HepG2 (cell line): Measurements from ENCODE around the gene SEMA3G. TPM values are rescaled to one million over a fixed set of nuclear protein-coding genes. Genes with fewer than 3 reads are reported as not detected.

Source experiments
- ATAC-seq: fragments of 200-7000 bp; cut with Tn5 transposase; 3 replicates; pipeline ENCODE4 v1.9.1; 2020; ENCODE audit warnings: mild to moderate bottlenecking, moderate library complexity
- BruUV-seq: library from RNA; stranded (reverse); fragments of 400-500 nt; replicated peaks from 2 replicates; lab custom pipeline; 2021; lab: Mats Ljungman, UMichigan
- CTCF ChIA-PET: fragments of 300-600 bp; formaldehyde crosslinking; extraction: SDS; loops from one replicate; lab custom pipeline; 2021; ENCODE audit warnings: low total read pairs, inconsistent platforms, low intra/inter-chr PET ratio; lab: Yijun Ruan, JAX
- POLR2A ChIA-PET: fragments of 350-600 bp; sonication (Branson Sonifier 250); formaldehyde crosslinking; loops from one replicate; lab custom pipeline; 2020; ENCODE audit warnings: antibody characterized with exemption, inconsistent platforms; lab: Yijun Ruan, JAX
- DNase-seq: peaks from one replicate; pipeline ENCODE4 v3.0.0-alpha.2; 2015; ENCODE audit warnings: low spot score
- FAIRE-seq: peaks from 3 replicates; lab custom pipeline; 2011; peaks lifted over from hg19 to GRCh38; lab: Jason Lieb, UNC
- H2AFZ ChIP-seq: one replicate; pipeline ENCODE4 v1.6.1; 2011; ENCODE audit warnings: low read length, inconsistent platforms
- H3K27ac ChIP-seq: fragments of 300-600 bp; 3 replicates; pipeline ENCODE4 v1.8.0; 2011; ENCODE audit warnings: mixed run types, mild to moderate bottlenecking, mixed read lengths, low read length, inconsistent platforms; ENCODE audit not compliant: insufficient read depth; ENCODE audit errors: extremely low read length
- H3K27me3 ChIP-seq, 2 experiments: fragments of 200-600 bp in 1 of 2; 2 replicates in 1 of 2; 3 replicates in 1 of 2; pipeline versions ENCODE4 v1.6.0 to v1.8.0; 2011; ENCODE audit warnings: low read length in 2 of 2, mild to moderate bottlenecking in 2 of 2, moderate library complexity in 2 of 2, inconsistent platforms in 1 of 2; ENCODE audit not compliant: insufficient read depth in 2 of 2, control insufficient read depth in 1 of 2
- H3K36me3 ChIP-seq, 2 experiments: fragments of 200-600 bp in 1 of 2; replicated peaks in 1 of 2; 2 replicates in 1 of 2; 3 replicates in 1 of 2; pipeline versions ENCODE4 v1.5.1 to v1.8.0; 2011; ENCODE audit warnings: low read length in 2 of 2, inconsistent platforms in 1 of 2; ENCODE audit not compliant: insufficient read depth in 2 of 2, control insufficient read depth in 1 of 2
- H3K4me1 ChIP-seq: 2 replicates; pipeline ENCODE4 v1.5.1; 2012; ENCODE audit warnings: low read length, inconsistent platforms; ENCODE audit not compliant: insufficient read depth
- H3K4me2 ChIP-seq: 2 replicates; pipeline ENCODE4 v1.6.0; 2011; ENCODE audit warnings: low read depth, low read length, inconsistent platforms
- H3K4me3 ChIP-seq, 3 experiments: fragments of 200-600 bp in 1 of 3; sonication (generic), shearing (Covaris generic) in 1 of 3; replicated peaks in 1 of 3; 2 replicates each; pipeline ENCODE4 v1.5.1; 2011 to 2016; ENCODE audit warnings: low read length in 3 of 3, inconsistent platforms in 2 of 3, low read depth in 2 of 3, mild to moderate bottlenecking in 2 of 3, control low read depth in 1 of 3, mixed read lengths in 1 of 3; ENCODE audit not compliant: insufficient read depth in 1 of 3
- H3K79me2 ChIP-seq: one replicate; pipeline ENCODE4 v1.6.1; 2011; ENCODE audit warnings: low read length, inconsistent platforms; ENCODE audit not compliant: insufficient read depth
- H3K9ac ChIP-seq: 2 replicates; pipeline ENCODE4 v1.6.0; 2011; ENCODE audit warnings: mild to moderate bottlenecking, low read depth, low read length, inconsistent platforms; ENCODE audit not compliant: insufficient read depth
- H3K9me3 ChIP-seq: 2 replicates; pipeline ENCODE4 v1.5.1; 2012; ENCODE audit warnings: mild to moderate bottlenecking, low read length
- H4K20me1 ChIP-seq: 2 replicates; pipeline ENCODE4 v1.6.0; 2011; ENCODE audit warnings: inconsistent platforms, mild to moderate bottlenecking, low read length, moderate library complexity; ENCODE audit not compliant: insufficient read depth
- AFF4 ChIP-seq: sonication (generic); formaldehyde crosslinking; IDR thresholded peaks from 2 replicates; pipeline ENCODE4 v1.4.0; 2020; ENCODE audit warnings: missing genetic modification reagents
- BCL6 ChIP-seq: IDR thresholded peaks from 2 replicates; pipeline ENCODE4 v1.6.1; 2016; ENCODE audit warnings: missing genetic modification reagents, missing compliant biosample characterization
- NPAS2 ChIP-seq: sonication (generic); formaldehyde crosslinking; IDR thresholded peaks from 2 replicates; pipeline ENCODE4 v1.8.0; 2022; ENCODE audit warnings: mild to moderate bottlenecking, missing genetic modification reagents, borderline replicate concordance
- NR2F6 ChIP-seq, 2 experiments: IDR thresholded peaks; 2 replicates each; pipeline ENCODE4 v1.6.1; 2016; ENCODE audit warnings: antibody characterized with exemption in 1 of 2, mild to moderate bottlenecking in 1 of 2
- RAD21 ChIP-seq: fragments of 450-650 bp; formaldehyde crosslinking; IDR thresholded peaks from 2 replicates; pipeline ENCODE4 v1.5.0; 2020; ENCODE audit warnings: mild to moderate bottlenecking
- TAF1 ChIP-seq: sonication (generic); formaldehyde crosslinking; IDR thresholded peaks from 2 replicates; pipeline ENCODE4 v1.4.0; 2020; ENCODE audit warnings: missing genetic modification reagents
- ZBTB7A ChIP-seq: sonication (generic); formaldehyde crosslinking; IDR thresholded peaks from 2 replicates; pipeline ENCODE4 v1.8.0; 2022; ENCODE audit warnings: mild to moderate bottlenecking, missing genetic modification reagents
- ZEB1 ChIP-seq: IDR thresholded peaks from 2 replicates; pipeline ENCODE4 v1.6.1; 2012; ENCODE audit warnings: mild to moderate bottlenecking, low read depth, inconsistent platforms; ENCODE audit not compliant: insufficient replicate concordance
- ZNF20 ChIP-seq: sonication (generic); formaldehyde crosslinking; IDR thresholded peaks from 2 replicates; pipeline ENCODE4 v1.4.0; 2020; ENCODE audit warnings: mild to moderate bottlenecking, moderate library complexity, missing genetic modification reagents
- ZNF543 ChIP-seq: sonication (generic); formaldehyde crosslinking; IDR thresholded peaks from 2 replicates; pipeline ENCODE4 v1.4.0; 2020; ENCODE audit warnings: mild to moderate bottlenecking, missing genetic modification reagents
- ZNF616 ChIP-seq: sonication (generic); formaldehyde crosslinking; IDR thresholded peaks from 2 replicates; pipeline ENCODE4 v1.5.0; 2020; ENCODE audit warnings: low read depth, mild to moderate bottlenecking, missing genetic modification reagents
- WGBS: methylation state at CpG from one replicate; pipeline ENCODE4 v1.1.6; 2017; ENCODE audit warnings: low lambda C conversion rate; 5-methylcytosine and 5-hydroxymethylcytosine counted together
- in situ Hi-C: cut with HindIII; loops from 2 replicates; pipeline ENCODE4 v1.10.0; 2017; ENCODE audit warnings: low pct_unique_long_range_greater_than_20kb; ENCODE audit not compliant: extremely low pct_ligation_motif_present
- intact Hi-C: fragments of 100-400 bp; cut with micrococcal nuclease; formaldehyde crosslinking; loops from one replicate; pipeline ENCODE4 v1.10.0; 2022; ENCODE audit not compliant: unreplicated experiment
- polyA plus RNA-seq, 8 experiments: library from polyadenylated mRNA; depleted of rRNA in 3 of 8; stranded (reverse) in 7 of 8; unstranded in 1 of 8; fragments of >200 nt; fragmentation: Illumina TruSeq in 4 of 8; extraction: Trizol in 4 of 8; gene quantifications; 2 replicates each; pipeline versions ENCODE4 v1.2.1 to v1.2.3, GENCODE V29; 2011 to 2016; ENCODE audit warnings: low read depth in 4 of 8, missing spikeins in 1 of 8, mixed read lengths in 1 of 8; ENCODE audit not compliant: insufficient read depth in 1 of 8
- total RNA-seq, 5 experiments: library from RNA; depleted of rRNA; stranded (reverse); fragments of >200 nt; fragmentation: Illumina TruSeq; extraction: Trizol; gene quantifications; 2 replicates each; pipeline ENCODE4 v1.2.3, GENCODE V29; 2016; ENCODE audit warnings: low read depth in 1 of 5
- TF ChIP-seq, protein P1 (sequence below): sonication (generic); formaldehyde crosslinking; IDR thresholded peaks from 2 replicates; pipeline ENCODE4 v1.5.1; 2020; ENCODE audit warnings: mild to moderate bottlenecking, missing genetic modification reagents, borderline replicate concordance

Gene SEMA3G
- total and polyA plus RNA-seq, 2 of the 13 experiments (the other 11 are each of a cell fraction or from before 2014, with no cell fraction given): 6.1 to 8.3 TPM

GRCh38 chr3:52385157-52385556 lies 59.7 kb downstream of the SEMA3G start (continued):
- no peak for TF ChIP-seq TAF1
- TF ChIP-seq ZBTB7A (CRISPR knock-in tag): no peak
- no peak for TF ChIP-seq RAD21 (CRISPR knock-in tag)
- TF ChIP-seq NPAS2 (CRISPR knock-in tag): no peak
- TF ChIP-seq, protein P1, sequence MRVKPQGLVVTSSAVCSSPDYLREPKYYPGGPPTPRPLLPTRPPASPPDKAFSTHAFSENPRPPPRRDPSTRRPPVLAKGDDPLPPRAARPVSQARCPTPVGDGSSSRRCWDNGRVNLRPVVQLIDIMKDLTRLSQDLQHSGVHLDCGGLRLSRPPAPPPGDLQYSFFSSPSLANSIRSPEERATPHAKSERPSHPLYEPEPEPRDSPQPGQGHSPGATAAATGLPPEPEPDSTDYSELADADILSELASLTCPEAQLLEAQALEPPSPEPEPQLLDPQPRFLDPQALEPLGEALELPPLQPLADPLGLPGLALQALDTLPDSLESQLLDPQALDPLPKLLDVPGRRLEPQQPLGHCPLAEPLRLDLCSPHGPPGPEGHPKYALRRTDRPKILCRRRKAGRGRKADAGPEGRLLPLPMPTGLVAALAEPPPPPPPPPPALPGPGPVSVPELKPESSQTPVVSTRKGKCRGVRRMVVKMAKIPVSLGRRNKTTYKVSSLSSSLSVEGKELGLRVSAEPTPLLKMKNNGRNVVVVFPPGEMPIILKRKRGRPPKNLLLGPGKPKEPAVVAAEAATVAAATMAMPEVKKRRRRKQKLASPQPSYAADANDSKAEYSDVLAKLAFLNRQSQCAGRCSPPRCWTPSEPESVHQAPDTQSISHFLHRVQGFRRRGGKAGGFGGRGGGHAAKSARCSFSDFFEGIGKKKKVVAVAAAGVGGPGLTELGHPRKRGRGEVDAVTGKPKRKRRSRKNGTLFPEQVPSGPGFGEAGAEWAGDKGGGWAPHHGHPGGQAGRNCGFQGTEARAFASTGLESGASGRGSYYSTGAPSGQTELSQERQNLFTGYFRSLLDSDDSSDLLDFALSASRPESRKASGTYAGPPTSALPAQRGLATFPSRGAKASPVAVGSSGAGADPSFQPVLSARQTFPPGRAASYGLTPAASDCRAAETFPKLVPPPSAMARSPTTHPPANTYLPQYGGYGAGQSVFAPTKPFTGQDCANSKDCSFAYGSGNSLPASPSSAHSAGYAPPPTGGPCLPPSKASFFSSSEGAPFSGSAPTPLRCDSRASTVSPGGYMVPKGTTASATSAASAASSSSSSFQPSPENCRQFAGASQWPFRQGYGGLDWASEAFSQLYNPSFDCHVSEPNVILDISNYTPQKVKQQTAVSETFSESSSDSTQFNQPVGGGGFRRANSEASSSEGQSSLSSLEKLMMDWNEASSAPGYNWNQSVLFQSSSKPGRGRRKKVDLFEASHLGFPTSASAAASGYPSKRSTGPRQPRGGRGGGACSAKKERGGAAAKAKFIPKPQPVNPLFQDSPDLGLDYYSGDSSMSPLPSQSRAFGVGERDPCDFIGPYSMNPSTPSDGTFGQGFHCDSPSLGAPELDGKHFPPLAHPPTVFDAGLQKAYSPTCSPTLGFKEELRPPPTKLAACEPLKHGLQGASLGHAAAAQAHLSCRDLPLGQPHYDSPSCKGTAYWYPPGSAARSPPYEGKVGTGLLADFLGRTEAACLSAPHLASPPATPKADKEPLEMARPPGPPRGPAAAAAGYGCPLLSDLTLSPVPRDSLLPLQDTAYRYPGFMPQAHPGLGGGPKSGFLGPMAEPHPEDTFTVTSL (CRISPR knock-in tag): no peak

DNA sequence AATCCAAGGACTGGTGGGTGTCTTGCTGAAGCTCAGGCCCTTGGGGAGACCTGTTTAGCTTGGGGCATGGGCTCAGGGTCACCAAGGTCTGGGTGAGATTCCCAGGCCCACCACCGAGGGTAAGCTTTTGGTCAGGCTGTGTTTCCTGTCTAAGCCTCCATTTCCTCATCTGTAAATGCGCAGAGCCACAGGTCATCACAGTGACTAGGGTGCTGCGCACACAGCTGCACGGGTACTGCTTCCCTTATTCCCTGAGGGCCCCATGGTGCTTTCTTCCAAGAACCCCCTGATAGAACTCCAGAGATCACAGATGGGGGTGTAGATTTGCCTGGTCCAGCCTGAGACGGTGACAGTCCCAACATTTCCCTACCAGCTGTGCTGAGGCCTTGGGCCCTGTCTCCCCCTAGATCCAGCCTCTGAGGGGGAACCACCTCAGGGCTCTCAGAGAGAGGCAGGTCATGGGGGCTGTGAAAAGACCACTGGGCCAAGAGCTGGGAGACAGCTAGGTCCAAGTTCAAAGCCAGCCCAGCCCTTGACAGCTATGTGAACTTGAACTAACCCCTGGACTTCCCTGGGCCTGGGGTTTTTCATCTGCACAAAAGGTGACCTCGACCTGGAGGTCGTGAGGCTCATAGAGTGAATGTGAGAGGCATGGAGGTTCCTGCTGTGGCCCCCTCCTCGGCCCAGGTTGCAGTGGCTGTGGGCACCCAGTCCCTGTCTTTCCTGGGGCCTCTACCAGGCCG lies 60.7 kb downstream of the SEMA3G start:
- Histone ChIP-seq H4K20me1 (no peaks in the 10 kb centered on the region), H3K36me3 (no peaks in the 10 kb centered on the region), H3K4me1 (peaks cover 5% of the 10 kb centered on the region), H3K9ac (no peak overlapping the region), H3K9me3 (no peaks in the 10 kb centered on the region), H2AFZ (no peak overlapping the region), H3K4me2 (no peak overlapping the region), H3K79me2 (no peaks in the 10 kb centered on the region), H3K4me3 (no peak overlapping the region), H3K27ac (no peak overlapping the region), H3K27me3 (peaks cover 3 to 5% of the 10 kb centered on the region in 2 experiments; a peak in 3 of 5 replicates)
- WGBS: 0% methylated on average over 2 of the region's 9 CpGs
- intact Hi-C loops (no loop called here), in situ Hi-C loops (no loop called here)
- no TSS peak for BruUV-seq
- ChIA-PET CTCF (interaction anchor here (0.9 to 1.6 kb wide), 2 partner anchors 93 to 153 kb away, joined by 3 to 5 read pairs; no protein-coding TSS in a partner anchor), POLR2A (no interaction called here)
- DNase-seq (no peak), ATAC-seq (no peak), FAIRE-seq (no peak)
- TF ChIP-seq ZNF543 (CRISPR knock-in tag) (no peak), AFF4 (CRISPR knock-in tag) (no peak), ZNF20 (CRISPR knock-in tag) (no peak), NR2F6 (IDR thresholded peaks at IDR 0.05) (no peak), NR2F6 (CRISPR knock-in tag; IDR thresholded peaks at IDR 0.05) (no peak), ZNF616 (CRISPR knock-in tag) (no peak), ZEB1 (no peak), BCL6 (CRISPR knock-in tag) (no peak)
